Measurements from ENCODE around the gene CCDC7. TPM values are rescaled to one million over a fixed set of nuclear protein-coding genes. Genes with fewer than 3 reads are reported as not detected.

Gene CCDC7
- total and polyA plus RNA-seq, 2 experiments from 2014 or later, result 0.83 to 1.6 TPM

DNA sequence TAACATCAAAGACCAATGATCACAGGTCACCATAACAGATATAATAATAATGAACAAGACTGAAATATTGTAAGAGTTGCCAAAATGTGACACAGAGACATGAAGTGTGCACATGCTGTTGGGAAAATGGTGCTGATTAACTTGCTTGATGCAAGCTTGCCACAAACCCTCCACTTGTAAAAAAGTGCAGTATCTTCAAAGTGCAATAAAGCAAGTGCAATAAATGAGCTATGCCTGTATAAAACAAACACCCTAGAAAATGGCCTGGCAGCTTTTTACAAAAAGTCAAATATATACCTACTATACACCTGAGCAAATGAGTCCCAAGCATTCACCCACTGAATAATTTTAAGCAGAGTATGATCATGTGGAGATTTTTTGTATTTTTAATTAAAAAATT lies 9.7 kb upstream of the CCDC7 start:
- no peak for TF ChIP-seq POLR2AphosphoS5 (IDR thresholded peaks at IDR 0.05; ENCODE audit: low read depth)
- TF ChIP-seq STAT1 (IDR thresholded peaks at IDR 0.05; ENCODE audit: unreplicated experiment), result no peak
- no peak for TF ChIP-seq EZH2 (IDR thresholded peaks at IDR 0.05; ENCODE audit: low read depth, unreplicated experiment)
- TF ChIP-seq JUNB (IDR thresholded peaks at IDR 0.05; ENCODE audit: unreplicated experiment), result no peak
- TF ChIP-seq ZNF331 (CRISPR knock-in tag; IDR thresholded peaks at IDR 0.05; ENCODE audit: low read depth), result no peak
- no peak for TF ChIP-seq EZH2phosphoT487 (IDR thresholded peaks at IDR 0.05; ENCODE audit: unreplicated experiment)
- TF ChIP-seq, protein P1, sequence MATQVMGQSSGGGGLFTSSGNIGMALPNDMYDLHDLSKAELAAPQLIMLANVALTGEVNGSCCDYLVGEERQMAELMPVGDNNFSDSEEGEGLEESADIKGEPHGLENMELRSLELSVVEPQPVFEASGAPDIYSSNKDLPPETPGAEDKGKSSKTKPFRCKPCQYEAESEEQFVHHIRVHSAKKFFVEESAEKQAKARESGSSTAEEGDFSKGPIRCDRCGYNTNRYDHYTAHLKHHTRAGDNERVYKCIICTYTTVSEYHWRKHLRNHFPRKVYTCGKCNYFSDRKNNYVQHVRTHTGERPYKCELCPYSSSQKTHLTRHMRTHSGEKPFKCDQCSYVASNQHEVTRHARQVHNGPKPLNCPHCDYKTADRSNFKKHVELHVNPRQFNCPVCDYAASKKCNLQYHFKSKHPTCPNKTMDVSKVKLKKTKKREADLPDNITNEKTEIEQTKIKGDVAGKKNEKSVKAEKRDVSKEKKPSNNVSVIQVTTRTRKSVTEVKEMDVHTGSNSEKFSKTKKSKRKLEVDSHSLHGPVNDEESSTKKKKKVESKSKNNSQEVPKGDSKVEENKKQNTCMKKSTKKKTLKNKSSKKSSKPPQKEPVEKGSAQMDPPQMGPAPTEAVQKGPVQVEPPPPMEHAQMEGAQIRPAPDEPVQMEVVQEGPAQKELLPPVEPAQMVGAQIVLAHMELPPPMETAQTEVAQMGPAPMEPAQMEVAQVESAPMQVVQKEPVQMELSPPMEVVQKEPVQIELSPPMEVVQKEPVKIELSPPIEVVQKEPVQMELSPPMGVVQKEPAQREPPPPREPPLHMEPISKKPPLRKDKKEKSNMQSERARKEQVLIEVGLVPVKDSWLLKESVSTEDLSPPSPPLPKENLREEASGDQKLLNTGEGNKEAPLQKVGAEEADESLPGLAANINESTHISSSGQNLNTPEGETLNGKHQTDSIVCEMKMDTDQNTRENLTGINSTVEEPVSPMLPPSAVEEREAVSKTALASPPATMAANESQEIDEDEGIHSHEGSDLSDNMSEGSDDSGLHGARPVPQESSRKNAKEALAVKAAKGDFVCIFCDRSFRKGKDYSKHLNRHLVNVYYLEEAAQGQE (IDR thresholded peaks at IDR 0.05; ENCODE audit: unreplicated experiment), result no peak
- TF ChIP-seq, protein P2, sequence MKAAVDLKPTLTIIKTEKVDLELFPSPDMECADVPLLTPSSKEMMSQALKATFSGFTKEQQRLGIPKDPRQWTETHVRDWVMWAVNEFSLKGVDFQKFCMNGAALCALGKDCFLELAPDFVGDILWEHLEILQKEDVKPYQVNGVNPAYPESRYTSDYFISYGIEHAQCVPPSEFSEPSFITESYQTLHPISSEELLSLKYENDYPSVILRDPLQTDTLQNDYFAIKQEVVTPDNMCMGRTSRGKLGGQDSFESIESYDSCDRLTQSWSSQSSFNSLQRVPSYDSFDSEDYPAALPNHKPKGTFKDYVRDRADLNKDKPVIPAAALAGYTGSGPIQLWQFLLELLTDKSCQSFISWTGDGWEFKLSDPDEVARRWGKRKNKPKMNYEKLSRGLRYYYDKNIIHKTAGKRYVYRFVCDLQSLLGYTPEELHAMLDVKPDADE (IDR thresholded peaks at IDR 0.05), result no peak
- TF ChIP-seq CREB1 (CRISPR knock-in tag; IDR thresholded peaks at IDR 0.05; ENCODE audit: low read depth), result no peak
- no peak for TF ChIP-seq NANOG (IDR thresholded peaks at IDR 0.05; ENCODE audit: borderline replicate concordance)
- TF ChIP-seq, protein P3, sequence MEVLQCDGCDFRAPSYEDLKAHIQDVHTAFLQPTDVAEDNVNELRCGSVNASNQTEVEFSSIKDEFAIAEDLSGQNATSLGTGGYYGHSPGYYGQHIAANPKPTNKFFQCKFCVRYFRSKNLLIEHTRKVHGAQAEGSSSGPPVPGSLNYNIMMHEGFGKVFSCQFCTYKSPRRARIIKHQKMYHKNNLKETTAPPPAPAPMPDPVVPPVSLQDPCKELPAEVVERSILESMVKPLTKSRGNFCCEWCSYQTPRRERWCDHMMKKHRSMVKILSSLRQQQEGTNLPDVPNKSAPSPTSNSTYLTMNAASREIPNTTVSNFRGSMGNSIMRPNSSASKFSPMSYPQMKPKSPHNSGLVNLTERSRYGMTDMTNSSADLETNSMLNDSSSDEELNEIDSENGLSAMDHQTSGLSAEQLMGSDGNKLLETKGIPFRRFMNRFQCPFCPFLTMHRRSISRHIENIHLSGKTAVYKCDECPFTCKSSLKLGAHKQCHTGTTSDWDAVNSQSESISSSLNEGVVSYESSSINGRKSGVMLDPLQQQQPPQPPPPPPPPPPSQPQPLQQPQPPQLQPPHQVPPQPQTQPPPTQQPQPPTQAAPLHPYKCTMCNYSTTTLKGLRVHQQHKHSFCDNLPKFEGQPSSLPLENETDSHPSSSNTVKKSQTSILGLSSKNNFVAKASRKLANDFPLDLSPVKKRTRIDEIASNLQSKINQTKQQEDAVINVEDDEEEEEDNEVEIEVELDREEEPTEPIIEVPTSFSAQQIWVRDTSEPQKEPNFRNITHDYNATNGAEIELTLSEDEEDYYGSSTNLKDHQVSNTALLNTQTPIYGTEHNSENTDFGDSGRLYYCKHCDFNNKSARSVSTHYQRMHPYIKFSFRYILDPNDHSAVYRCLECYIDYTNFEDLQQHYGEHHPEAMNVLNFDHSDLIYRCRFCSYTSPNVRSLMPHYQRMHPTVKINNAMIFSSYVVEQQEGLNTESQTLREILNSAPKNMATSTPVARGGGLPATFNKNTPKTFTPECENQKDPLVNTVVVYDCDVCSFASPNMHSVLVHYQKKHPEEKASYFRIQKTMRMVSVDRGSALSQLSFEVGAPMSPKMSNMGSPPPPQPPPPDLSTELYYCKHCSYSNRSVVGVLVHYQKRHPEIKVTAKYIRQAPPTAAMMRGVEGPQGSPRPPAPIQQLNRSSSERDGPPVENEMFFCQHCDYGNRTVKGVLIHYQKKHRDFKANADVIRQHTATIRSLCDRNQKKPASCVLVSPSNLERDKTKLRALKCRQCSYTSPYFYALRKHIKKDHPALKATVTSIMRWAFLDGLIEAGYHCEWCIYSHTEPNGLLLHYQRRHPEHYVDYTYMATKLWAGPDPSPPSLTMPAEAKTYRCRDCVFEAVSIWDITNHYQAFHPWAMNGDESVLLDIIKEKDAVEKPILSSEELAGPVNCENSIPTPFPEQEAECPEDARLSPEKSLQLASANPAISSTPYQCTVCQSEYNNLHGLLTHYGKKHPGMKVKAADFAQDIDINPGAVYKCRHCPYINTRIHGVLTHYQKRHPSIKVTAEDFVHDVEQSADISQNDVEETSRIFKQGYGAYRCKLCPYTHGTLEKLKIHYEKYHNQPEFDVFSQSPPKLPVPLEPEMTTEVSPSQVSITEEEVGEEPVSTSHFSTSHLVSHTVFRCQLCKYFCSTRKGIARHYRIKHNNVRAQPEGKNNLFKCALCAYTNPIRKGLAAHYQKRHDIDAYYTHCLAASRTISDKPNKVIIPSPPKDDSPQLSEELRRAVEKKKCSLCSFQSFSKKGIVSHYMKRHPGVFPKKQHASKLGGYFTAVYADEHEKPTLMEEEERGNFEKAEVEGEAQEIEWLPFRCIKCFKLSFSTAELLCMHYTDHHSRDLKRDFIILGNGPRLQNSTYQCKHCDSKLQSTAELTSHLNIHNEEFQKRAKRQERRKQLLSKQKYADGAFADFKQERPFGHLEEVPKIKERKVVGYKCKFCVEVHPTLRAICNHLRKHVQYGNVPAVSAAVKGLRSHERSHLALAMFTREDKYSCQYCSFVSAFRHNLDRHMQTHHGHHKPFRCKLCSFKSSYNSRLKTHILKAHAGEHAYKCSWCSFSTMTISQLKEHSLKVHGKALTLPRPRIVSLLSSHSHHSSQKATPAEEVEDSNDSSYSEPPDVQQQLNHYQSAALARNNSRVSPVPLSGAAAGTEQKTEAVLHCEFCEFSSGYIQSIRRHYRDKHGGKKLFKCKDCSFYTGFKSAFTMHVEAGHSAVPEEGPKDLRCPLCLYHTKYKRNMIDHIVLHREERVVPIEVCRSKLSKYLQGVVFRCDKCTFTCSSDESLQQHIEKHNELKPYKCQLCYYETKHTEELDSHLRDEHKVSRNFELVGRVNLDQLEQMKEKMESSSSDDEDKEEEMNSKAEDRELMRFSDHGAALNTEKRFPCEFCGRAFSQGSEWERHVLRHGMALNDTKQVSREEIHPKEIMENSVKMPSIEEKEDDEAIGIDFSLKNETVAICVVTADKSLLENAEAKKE (CRISPR knock-in tag; IDR thresholded peaks at IDR 0.05), result no peak
- TF ChIP-seq, protein P4, sequence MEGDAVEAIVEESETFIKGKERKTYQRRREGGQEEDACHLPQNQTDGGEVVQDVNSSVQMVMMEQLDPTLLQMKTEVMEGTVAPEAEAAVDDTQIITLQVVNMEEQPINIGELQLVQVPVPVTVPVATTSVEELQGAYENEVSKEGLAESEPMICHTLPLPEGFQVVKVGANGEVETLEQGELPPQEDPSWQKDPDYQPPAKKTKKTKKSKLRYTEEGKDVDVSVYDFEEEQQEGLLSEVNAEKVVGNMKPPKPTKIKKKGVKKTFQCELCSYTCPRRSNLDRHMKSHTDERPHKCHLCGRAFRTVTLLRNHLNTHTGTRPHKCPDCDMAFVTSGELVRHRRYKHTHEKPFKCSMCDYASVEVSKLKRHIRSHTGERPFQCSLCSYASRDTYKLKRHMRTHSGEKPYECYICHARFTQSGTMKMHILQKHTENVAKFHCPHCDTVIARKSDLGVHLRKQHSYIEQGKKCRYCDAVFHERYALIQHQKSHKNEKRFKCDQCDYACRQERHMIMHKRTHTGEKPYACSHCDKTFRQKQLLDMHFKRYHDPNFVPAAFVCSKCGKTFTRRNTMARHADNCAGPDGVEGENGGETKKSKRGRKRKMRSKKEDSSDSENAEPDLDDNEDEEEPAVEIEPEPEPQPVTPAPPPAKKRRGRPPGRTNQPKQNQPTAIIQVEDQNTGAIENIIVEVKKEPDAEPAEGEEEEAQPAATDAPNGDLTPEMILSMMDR (conservative IDR thresholded peaks at IDR 0.05; ENCODE audit: low read depth in 2 of 2), result no peak
- no peak for TF ChIP-seq ZNF114 (CRISPR knock-in tag; IDR thresholded peaks at IDR 0.05)
- no peak overlapping the region for H3K27ac ChIP-seq (ENCODE audit: low read depth)
- no peaks in the 10 kb centered on the region for H3K4me1 ChIP-seq (ENCODE audit: insufficient read depth)
- peaks cover 13% of the 10 kb centered on the region; the same call in 2 of the 3 replicates for H3K9me3 Mint-ChIP-seq
- no peak overlapping the region for H2AFZ ChIP-seq
- no peaks in the 10 kb centered on the region; the same call in 2 of the 3 replicates for H3K36me3 Mint-ChIP-seq (ENCODE audit: low read depth)
- no peak overlapping the region for H3K4me3 Mint-ChIP-seq
- H3K79me2 ChIP-seq (replicated peaks; ENCODE audit: insufficient read depth), result no peaks in the 10 kb centered on the region
- no peaks in the 10 kb centered on the region for H4K20me1 ChIP-seq (replicated peaks; ENCODE audit: insufficient read depth)
- no peaks in the 10 kb centered on the region for H3K36me3 ChIP-seq (ENCODE audit: insufficient read depth)
- H3K4me2 ChIP-seq, result no peak overlapping the region
- ATAC-seq (no peak), DNase-seq (ENCODE audit: low spot score) (no peak)
- peaks cover 8% of the 10 kb centered on the region; the same call in 1 of the 2 replicates for H3K9me2 ChIP-seq (ENCODE audit: insufficient read depth)
- no peaks in the 10 kb centered on the region for H3K27me3 ChIP-seq (ENCODE audit: insufficient read depth)
- H3K27ac Mint-ChIP-seq, result no peak overlapping the region
- H3K27me3 Mint-ChIP-seq (ENCODE audit: insufficient read depth, low read depth, poor library complexity), result no peaks in the 10 kb centered on the region
- no peaks in the 10 kb centered on the region for H3F3A ChIP-seq (replicated peaks; ENCODE audit: low read depth)
- H3K4me1 Mint-ChIP-seq, result no peaks in the 10 kb centered on the region
- no peak overlapping the region for H3K4me3 ChIP-seq

Data from GM23338 (cell line).